ENCODE results near the gene EXOC3L4.

The EXOC3L4 gene

GRCh38 chr14:103123634-103124500, 29.3 kb downstream of the EXOC3L4 start:
- DNase-seq: peak; percentile 67 to 74

- no peak for DNase-seq
Measured at GRCh38 chr14:103124501-103125001, 30.0 kb downstream of the EXOC3L4 start.

GRCh38 chr14:103125098-103126070, 30.9 kb downstream of the EXOC3L4 start:
- DNase-seq: no peak

GRCh38 chr14:103126088-103126872, 31.8 kb downstream of the EXOC3L4 start:
- no peak for DNase-seq

GRCh38 chr14:103126873-103127304, 32.4 kb downstream of the EXOC3L4 start:
- no peak for DNase-seq

- no peak for DNase-seq
Measured at GRCh38 chr14:103127356-103127755, 32.8 kb downstream of the EXOC3L4 start.

GRCh38 chr14:103127861-103128598, 33.5 kb downstream of the EXOC3L4 start:
- DNase-seq: no peak

- no peak for DNase-seq
Measured at GRCh38 chr14:103128631-103129300, 34.2 kb downstream of the EXOC3L4 start.

GRCh38 chr14:103129301-103130016, 34.9 kb downstream of the EXOC3L4 start:
- DNase-seq: no peak

- DNase-seq: no peak
Measured at GRCh38 chr14:103130017-103130764, 35.7 kb downstream of the EXOC3L4 start.

- DNase-seq: no peak
Measured at GRCh38 chr14:103130965-103131364, 36.4 kb downstream of the EXOC3L4 start.

- no peak for DNase-seq
Measured at GRCh38 chr14:103131580-103131979, 37.1 kb downstream of the EXOC3L4 start.

GRCh38 chr14:103132381-103133209, 38.1 kb downstream of the EXOC3L4 start:
- DNase-seq: peak in 1 of 2 donors; percentile 78

- DNase-seq: no peak
Measured at GRCh38 chr14:103133210-103134140, 39.0 kb downstream of the EXOC3L4 start.

- no peak for DNase-seq
Measured at GRCh38 chr14:103134405-103134804, 39.9 kb downstream of the EXOC3L4 start.

GRCh38 chr14:103134919-103135318, 40.4 kb downstream of the EXOC3L4 start:
- no peak for DNase-seq

Measured in inflammatory macrophage treated with lipopolysaccharide for 1 hour (primary cell).